Stimulated activated CD4-positive, alpha-beta T cell treated with anti-CD3 and anti-CD28 coated beads, Interleukin-1b, Interleukin-23, amount 100 ng/mL, for 24 hours (primary cell): Measurements from ENCODE around the gene DDIT4L.
"Not testable (repeated sequence)": the region's sequence is repeated elsewhere in the genome, so short reads cannot be mapped to it uniquely, and the experiment has no call there.

ENCODE experiments used
- DNase-seq, 4 experiments: peaks; one replicate each; pipeline ENCODE4 v3.0.0-alpha.2; 2020; ENCODE audit warnings: low read depth in 4 of 4, low spot score in 1 of 4

The DDIT4L gene, protein sequence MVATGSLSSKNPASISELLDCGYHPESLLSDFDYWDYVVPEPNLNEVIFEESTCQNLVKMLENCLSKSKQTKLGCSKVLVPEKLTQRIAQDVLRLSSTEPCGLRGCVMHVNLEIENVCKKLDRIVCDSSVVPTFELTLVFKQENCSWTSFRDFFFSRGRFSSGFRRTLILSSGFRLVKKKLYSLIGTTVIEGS

DNA sequence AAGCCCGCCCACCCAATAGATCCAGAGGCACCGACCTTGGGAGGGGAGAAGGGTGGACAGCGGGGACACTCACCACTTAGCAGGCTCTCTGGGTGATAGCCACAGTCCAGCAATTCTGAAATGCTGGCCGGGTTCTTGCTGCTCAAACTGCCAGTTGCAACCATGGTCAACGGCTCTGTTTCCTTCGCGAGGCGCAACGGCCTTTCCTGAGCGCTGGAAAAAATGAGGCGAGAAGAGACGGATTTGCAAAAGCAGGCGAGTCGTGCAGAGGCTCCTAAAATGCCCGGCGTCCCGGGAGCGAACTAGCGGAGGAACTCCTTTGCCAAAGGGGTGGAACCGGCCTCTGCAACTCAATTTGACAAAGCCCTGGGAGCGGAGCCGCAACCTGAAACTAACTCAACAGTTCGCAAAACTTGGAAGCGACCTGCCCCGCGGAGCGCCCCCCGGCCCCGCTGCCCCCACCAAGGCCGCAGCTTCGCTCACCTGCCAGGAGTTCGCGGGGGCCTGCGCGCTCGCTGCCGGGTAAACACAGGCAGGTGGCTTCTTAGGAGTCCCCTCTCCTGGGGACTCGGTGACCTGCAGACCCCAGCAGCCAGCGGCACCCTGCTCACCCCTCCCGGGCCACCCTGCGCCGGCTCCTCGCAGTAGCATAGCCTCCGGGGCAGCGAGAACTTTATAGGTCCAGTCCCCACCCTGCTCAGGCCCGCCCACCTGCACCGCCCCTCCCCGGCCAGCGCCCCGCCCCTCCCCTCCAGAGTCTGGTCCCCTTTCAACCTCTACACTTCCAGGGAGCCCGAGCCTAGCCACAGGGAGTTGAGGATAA lies at the start of gene DDIT4L:
Gene DDIT4L (minus strand): TSS at position 649 of the 823 bp plus-strand sequence. CDS start 485 bp downstream, at position 164.
- DNase-seq: no peak

DNA sequence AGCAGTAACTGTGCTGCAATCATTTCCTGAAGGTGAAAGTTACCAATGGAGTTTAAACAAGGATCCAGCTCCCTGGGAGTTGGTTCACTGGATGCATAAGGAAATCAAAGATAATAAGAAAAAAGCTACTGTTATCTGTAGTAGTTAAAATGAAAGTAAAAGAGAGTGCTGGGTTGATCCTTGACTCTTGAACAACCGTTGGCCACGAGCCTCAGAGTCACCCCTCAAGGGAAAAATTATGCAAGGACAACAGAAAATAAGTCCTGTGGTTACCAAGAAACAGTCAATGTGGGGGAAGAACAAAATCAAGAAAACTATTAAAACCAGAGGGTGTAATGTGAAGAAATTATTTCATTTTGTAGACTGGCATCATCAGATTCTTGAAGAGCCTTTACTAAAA lies 49.7 kb upstream of the DDIT4L start:
- DNase-seq: no peak

DNA sequence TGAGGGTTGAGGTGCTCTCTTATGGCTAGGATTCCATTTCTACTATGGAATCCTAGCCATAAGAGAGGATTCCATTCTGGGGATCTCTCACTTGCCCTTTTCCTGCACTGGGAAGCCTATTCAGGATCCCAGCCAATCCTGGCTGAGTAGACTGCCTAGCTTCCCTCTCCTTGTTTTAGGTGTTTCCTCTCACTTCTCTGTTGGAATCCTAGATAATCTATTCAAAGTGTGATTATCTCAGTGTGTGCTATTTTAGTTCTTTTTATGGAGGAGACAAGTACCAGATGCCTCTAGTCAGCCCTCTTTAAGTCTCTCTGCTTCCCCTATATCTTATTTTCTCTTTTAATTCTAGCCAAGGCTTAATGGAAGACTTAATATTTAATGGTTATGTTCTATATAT lies 34.5 kb upstream of the DDIT4L start:
- no peak for DNase-seq

DNA sequence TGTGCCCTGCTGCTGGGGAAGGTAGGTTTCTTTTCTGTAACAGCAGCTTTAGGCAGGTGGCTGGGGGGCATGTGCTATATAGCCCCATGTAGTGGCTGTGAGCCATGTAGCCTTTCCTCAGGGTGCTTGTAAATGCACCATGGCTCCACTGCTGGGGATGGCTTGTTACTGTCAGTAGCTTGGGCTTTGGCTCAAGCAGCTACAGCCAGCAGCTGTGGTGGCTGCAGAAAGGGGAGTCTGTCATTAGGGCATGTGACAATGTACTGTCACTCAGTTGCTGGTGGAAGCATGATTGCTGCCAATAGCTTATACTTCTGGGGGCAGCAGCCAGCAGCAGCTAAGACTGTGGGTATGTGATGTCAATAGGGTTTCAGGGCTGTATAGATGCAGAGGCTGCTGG lies 33.9 kb upstream of the DDIT4L start:
- no peak for DNase-seq

DNA sequence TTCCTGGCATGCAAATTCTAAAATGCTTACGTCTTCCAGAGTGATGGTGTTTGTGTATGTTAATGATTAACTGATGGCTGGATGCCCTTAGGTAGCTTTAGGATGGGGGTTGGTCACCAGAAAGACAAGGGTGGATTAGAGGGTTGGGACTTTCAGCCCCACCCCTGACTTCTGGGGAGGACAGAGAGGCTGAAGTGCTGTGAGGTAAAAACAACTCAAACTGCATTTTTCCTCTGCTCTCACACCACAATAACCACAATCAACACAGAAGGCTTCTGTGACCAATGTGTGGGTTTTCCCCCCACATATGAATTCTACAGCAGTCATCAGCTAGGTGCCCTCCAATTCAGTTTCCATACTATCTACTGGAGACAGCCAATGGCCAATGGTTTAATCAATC lies 18.7 kb upstream of the DDIT4L start:
- DNase-seq: no peak

DNA sequence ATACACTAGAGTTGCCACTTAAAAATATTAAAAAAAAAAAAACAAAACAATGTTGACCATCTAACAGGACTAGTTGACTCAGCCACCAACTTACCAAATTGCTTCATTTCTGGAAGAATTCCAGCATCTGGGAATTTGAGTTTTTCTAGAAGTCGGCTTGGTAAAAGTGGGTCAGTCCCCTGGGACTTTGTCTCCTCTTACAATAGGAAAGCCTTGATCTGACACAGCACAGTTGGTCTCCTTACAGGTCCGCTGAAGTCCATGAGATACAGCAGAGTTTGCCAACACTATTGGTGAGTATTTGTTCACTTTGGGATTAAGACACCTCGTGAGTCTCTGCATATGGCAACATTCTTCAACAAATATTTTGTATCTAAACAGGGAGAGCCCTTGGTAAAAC lies 18.2 kb upstream of the DDIT4L start:
- no peak for DNase-seq

DNA sequence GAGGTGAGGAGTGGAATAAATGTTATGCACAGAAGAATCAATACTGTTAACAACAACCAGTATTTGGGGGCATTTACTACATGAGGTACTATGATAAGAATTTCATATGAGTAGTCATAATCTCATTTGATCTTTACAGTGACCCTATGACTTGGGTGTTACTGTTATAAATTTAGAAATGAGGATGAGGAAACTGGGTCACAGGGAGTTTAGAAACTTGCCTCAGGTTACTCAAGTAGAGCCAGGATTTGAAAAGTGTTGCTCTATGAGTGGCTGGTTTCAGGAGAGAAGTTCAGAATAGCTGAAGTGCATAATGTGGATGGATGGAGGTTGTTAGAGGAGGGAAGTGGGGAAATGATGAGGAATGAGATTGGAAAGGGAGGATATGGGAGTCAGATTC lies 16.6 kb upstream of the DDIT4L start:
- DNase-seq: no peak

DNA sequence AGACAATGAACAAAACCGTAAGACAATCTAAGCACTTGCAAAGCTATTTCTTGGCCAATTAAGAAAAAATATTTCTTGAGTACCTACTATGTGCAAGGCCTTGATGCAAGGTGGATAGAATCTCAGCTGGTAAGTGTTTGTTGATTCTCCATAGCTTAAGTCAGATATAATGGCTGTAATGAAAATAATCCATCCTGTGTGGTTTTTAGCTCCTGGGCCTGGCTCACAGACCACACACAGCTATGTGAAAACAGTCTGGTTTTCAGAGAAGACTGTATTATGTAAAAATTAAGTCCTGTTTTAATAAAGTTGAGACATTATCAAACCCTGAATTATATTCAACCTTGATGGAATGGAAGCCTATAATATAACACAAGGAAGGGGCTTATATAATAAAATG lies 7.8 kb upstream of the DDIT4L start:
- no peak for DNase-seq

DNA sequence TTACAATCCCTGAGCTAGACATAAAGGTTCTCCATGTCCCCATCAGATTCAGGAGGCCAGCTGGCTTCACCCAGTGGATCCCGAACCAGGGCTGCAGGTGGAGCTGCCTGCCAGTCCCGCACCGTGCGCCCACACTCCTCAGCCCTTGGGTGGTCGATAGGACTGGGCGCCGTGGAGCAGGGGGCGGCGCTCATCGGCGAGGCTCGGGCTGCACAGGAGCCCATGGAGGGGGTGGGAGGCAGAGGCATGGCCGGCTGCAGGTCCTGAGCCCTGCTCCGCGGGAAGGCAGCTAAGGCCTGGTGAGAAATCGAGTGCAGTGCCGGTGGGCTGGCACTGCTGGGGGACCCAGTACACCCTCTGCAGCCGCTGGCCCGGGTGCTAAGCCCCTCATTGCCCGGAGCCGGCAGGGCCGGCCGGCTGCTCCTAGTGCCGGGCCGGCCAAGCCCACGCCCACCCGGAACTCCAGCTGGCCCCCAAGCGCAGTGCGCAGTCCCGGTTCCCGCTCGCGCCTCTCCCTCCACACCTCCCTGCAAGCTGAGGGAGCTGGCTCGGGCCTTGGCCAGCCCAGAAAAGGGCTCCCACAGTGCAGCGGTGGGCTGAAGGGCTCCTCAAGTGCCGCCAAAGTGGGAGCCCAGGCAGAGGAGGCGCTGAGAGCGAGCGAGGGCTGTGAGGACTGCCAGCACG lies 6.3 kb upstream of the DDIT4L start:
- not testable (repeated sequence) for DNase-seq

DNA sequence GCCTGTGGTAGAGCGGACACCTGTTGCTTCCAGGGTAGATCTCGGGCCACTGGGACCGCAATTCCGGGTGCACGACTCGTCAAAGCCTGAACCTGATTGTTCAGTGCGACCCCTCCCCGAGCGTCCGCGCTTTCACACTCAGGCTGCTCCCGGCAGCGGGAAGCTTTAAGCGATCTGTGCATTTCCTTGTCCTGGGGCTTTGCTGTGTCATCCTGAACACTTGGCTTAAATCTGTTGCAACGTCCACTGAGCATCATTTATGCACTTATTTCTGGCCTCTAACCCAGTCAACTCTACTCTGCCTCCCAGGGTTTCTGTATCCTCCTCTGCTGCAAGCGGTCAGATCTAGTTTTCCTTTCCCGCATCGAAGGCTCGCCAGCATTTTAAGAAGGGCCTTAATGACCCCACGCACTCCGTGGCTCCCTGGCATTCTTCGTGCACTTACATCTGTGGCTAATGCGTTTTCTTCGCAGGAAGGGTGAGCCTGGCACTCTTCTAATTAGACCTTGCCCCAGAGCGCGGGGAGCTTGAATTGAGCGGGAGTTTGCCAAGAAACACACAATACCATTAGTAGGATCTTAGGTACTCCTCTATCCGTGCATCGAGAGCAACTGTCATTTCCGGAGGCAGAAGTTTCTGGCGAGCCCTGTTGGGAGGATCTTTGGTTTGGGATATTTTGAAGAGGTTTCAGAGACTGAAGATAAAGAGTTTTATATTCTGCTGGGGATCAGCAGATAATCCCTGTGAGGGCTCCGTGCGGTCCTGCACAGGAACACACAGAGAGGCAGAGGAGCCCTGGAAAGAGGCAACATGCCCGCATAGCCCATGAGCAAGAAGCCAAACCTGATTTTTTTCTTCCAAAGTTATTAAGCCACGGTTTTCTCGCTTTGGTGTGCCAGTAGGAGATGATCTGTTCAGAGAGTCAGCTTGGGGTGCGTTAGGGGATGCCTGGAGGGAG lies 654 bp upstream of the DDIT4L start:
- no peak for DNase-seq

DNA sequence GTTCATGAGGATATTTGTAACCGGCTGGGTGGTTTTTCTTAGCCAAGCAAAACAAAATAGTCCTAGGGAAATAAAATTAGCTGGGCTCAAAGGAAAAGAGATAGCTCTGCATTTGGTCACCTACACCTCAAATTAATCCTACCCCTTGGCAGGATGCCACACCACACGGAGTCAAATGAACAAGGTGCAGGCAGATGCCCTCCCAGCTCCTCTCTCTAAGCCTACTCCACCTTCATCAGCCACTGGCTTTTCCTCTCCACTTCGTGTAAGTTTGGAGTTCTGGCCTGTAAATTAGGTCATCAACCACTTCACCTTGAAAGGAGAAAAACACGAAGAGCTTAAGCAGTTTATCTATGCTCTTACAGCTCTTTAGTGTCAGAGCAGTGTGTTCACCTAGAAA lies 1.4 kb downstream of the DDIT4L start:
- DNase-seq: no peak

DNA sequence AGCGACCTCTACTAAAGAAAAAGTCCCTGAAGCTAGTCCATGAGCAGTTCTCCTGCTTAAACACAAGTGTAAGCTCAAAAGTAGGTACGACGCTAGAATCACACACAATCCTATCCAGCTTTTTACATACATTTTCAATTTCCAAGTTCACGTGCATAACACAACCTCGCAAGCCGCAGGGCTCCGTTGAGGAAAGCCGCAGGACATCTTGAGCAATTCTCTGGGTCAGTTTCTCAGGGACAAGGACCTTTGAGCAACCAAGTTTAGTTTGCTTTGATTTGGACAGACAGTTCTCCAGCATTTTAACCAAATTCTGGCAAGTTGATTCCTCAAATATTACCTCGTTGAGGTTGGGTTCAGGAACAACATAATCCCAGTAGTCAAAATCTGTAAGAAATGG lies 2.5 kb downstream of the DDIT4L start:
- no peak for DNase-seq

DNA sequence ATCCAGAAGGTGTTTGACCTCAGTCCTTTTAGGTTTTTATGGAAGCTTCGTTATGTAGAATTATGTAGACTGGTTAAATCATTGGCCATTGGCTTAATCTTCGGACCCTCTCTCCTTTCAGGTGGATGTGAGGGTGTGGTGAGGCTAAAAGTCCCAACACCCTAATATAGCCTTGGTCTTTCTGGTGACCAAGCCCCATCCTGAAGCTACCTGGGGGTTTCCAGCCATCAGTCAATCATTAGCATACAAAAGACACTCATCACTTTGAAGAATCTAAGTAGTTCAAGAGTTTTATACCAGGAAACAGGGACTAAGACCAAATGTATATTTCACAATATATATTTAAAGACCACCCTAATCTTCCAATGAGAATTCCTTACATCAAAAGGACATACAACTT lies 5.5 kb downstream of the DDIT4L start:
- DNase-seq: no peak

DNA sequence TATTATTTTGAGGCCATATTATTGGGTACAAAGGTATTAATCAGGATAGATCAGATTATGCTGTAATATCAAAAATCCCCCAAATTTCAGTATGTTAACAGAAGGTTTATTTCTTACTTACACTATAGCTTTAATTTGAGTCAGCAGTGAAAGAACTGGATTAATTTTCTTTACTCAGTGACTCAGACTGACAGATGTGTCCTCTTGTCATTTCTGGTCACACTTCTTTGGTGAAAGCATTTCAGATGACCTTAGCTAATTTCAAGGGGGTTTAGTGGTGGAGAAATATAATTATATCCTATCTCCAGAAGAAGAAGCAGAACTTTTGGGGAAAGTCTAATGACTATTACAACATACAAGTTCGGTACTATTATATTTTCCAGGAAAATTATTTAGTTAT lies 12.4 kb downstream of the DDIT4L start:
- DNase-seq: no peak

DNA sequence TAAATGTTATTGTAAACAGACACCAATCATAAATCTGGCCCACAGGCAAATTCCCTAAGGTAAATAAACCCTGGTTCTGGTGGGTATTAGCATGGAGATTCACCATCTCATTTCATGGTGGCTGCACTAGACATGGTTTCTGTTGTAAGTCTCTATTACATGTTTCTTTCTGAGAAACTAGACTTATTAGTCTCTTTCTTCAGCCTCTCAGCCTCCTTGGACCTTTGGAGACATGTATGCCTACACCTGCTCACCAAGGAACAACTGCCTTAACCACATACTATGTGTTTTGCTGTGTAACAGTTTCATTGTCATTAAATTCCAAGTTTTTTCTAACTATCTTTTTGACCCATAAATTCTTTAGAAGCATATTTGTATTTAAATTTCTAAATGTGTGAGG lies 13.1 kb downstream of the DDIT4L start:
- DNase-seq: no peak

DNA sequence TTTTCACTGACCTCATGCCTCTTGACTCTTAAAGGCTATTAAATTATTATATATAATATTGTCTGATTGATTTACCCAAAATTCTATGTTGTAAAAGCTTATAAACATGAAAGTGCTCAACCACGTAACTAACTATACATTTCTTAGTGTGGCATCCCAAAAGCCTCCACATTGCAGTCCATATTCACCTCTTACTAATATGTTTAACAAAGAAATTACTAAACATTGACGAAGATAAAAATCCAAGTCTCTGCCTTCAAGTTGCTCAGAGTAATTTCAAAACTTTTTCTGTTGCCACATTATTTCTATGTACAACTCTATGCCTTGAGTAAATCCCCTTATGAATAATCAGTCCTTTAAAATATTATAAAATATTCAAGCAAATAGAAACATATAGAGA lies 14.4 kb downstream of the DDIT4L start:
- no peak for DNase-seq

DNA sequence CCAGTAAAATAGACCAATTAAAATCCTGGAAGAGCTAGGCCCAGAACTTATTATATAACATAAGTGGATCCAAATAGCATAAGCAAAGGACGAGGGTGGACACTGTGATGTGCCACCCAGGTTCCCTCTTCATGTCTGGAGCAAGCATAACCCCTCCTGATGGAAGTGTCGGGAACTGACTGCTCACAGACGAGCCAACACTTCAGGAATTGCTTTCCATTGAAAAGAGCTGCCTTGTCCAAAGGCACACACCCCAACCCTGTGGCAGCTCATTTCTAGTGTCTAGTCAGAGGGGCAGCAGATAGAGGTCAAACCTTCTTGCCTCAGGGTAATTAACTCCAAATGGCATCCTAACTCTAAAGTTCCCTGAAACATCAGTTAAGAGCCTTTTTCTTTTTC lies 15.3 kb downstream of the DDIT4L start:
- no peak for DNase-seq

DNA sequence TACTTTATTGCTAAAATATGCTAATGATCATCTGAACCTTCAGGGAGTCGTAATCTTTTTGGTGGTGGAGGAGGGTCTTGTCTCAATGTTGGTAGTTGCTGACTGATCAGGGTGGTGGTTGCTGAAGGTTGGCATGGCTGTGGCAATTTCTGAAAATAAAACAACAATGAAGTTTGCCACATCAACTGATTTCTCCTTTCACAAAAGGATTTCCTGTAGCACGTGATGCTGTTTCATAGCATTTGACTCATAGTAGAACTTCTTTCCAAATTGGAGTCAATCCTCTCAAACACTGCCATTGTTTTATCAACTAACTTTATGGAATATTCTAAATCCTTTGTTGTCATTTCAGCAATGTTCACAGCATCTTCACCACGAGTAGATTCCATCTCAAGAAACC lies 19.3 kb downstream of the DDIT4L start:
- DNase-seq: no peak

DNA sequence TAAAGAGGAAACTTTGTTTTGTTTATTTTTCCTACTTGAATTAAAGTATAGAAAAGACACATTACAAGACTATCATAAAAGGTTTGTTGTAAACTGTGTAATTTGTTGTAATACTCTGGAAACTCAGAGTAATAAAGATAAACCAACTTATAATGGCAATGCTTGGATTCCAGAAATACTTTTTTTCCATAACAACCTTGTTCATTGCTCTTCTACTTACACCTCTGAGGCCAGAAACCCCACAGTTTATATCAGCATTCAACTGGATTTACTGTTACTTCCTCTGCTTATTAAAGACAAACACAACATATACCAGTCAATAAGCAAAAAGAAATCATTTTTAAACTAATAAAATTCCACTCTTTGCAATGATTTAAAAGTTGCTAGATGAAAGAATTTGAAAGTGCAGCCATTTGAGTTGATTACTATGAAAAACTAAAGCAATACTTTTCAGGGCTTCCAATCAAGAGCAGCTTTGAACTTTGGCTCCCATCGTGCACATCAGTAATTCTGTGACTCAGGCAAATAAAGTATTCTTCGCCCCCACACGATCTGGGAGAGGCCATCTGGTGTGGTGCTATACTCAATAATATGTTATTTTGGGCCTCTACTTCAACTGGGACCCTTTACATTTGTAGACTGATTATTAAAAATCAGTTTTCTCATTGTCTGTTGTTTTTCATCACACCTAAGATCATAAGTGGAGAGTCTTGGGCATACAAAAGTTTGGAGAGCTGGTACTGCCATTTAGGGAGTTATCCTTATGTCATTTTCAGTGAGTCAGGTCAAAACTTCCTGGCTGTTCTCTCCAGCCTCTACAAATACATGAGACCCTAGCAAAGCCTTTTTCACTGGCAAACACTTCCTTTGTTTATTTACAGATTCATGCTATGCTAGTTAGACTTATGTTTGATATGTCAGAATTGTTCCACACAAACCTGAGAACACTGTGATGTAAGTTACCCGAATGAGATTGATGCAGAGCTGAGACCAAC lies 20.5 kb downstream of the DDIT4L start:
- no peak for DNase-seq

DNA sequence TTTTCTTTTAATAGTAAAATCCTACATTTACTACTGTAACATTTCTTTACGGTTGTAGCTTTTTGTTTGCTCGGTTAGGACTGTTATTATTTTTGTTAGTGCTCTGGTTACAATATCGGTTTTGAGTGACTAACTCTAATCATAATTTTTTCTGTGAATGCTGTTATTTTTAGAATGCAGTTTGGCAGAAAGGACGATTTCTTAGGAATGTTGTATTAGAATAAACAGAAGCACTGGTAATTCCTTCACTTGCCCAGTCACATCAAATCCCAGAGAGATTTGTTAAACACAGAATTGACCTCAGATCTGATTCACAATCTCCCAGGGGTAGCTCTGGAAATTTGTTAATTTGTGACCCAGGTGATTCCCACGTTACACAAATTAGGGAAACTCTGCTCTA lies 21.7 kb downstream of the DDIT4L start:
- no peak for DNase-seq
